Kidney (tissue), 14 donors: ENCODE measurements around the gene TBC1D10A. TPM values are rescaled to one million over a fixed set of nuclear protein-coding genes. Genes with fewer than 3 reads are reported as not detected.

ENCODE experiments used
- DNase-seq, 5 donors: peaks; one replicate each; pipeline ENCODE4 v3.0.0-alpha.2; 2013 to 2020
- FAIRE-seq: peaks from 2 replicates; lab custom pipeline; 2012; peaks lifted over from hg19 to GRCh38; lab: Jason Lieb, UNC
- H3K27ac ChIP-seq, 2 donors: one replicate each; pipeline ENCODE4 v1.7.0; 2013; ENCODE audit warnings: low read depth in 2 of 2, low read length in 2 of 2, inconsistent platforms in 1 of 2
- H3K27me3 ChIP-seq: one replicate; pipeline ENCODE4 v1.7.1; 2013; ENCODE audit warnings: low read length, inconsistent platforms; ENCODE audit not compliant: control insufficient read depth, insufficient read depth
- H3K36me3 ChIP-seq, 3 donors: one replicate each; pipeline versions ENCODE4 v1.7.0 to v1.7.1; 2013; ENCODE audit warnings: low read length in 3 of 3, control low read depth in 1 of 3, inconsistent platforms in 1 of 3; ENCODE audit not compliant: insufficient read depth in 3 of 3, control insufficient read depth in 2 of 3
- H3K4me1 ChIP-seq, 3 donors: one replicate each; pipeline versions ENCODE4 v1.7.0 to v1.7.1; 2013; ENCODE audit warnings: low read length in 3 of 3, inconsistent platforms in 1 of 3, low read depth in 1 of 3; ENCODE audit not compliant: control insufficient read depth in 2 of 3, insufficient read depth in 2 of 3
- H3K4me3 ChIP-seq, 3 donors: one replicate each; pipeline versions ENCODE4 v1.7.0 to v1.8.1; 2013; ENCODE audit warnings: low read length in 3 of 3, control low read depth in 1 of 3, inconsistent platforms in 1 of 3
- H3K9ac ChIP-seq, 3 donors: one replicate each; pipeline versions ENCODE4 v1.7.0 to v1.7.1; 2013; ENCODE audit warnings: low read length in 3 of 3, control low read depth in 1 of 3, inconsistent platforms in 1 of 3
- H3K9me3 ChIP-seq, 3 donors: one replicate each; pipeline versions ENCODE4 v1.7.0 to v1.7.1; 2013; ENCODE audit warnings: low read length in 3 of 3, control low read depth in 1 of 3, inconsistent platforms in 1 of 3; ENCODE audit not compliant: control insufficient read depth in 2 of 3, insufficient read depth in 1 of 3
- CTCF ChIP-seq: IDR thresholded peaks from 3 replicates; pipeline ENCODE4 v1.5.1; 2012; ENCODE audit warnings: mild to moderate bottlenecking, moderate library complexity, borderline replicate concordance; ENCODE audit not compliant: insufficient read depth; ENCODE audit errors: extremely low read depth
- intact Hi-C: fragments of 100-400 bp; cut with DNase I; formaldehyde crosslinking; loops from one replicate; pipeline ENCODE4 v1.11.1; 2022
- polyA plus RNA-seq: library from polyadenylated mRNA; stranded (reverse); fragments of 350-450 nt; fragmentation: Illumina TruSeq; extraction: RNeasy Lipid Tissue Mini Kit (QIAGEN cat#74804); gene quantifications from one replicate; pipeline ENCODE4 v1.2.3, GENCODE V29; 2014; ENCODE audit warnings: low read depth, low replicate concordance; ENCODE audit not compliant: insufficient read depth
- total RNA-seq: library from RNA; stranded (reverse); fragmentation: NEBNext Ultra II Directional; extraction: Animal tissue kit (Norgen Biotek cat#: 25700); gene quantifications from one replicate; pipeline ENCODE4 v1.2.1, GENCODE V29; 2021
- donor health status: control.
- donor health status: control.
- donor health status: control.
- donor health status: control.
- donor health status: control.
- donor health status: DM: yes; HTN: yes; CAD: no.
- donor health status: Normal renal cell carcinoma (clear cell type).

TBC1D10A gene
- total and polyA plus RNA-seq, 2 donors from 2014 or later: 31.0 to 34.5 TPM

DNA sequence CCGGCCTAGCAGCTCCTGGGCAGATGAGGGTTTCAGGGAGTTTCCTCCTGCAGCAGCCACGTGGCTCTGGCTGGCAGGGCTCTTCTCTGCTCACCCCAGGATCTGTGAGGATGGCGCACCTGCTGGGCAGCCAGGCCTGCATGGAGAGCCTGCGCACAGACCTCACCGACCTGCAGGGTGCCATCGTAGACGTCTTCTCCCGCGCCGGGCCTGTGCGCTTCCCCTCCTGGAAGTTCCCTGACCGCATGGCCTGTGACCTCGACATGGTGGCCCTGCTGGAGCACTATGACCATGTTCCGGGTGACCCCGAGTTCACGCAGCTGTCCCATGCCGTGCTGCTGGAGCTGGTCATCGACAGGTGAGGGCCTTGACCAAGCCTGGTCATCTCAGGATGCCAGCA is 39.1 kb upstream of the TBC1D10A start:
- H3K9me3 ChIP-seq: no peaks in the 10 kb centered on the region
- H3K27me3 ChIP-seq: no peaks in the 10 kb centered on the region
- no peak overlapping the region for H3K9ac ChIP-seq
- no peak overlapping the region for H3K4me3 ChIP-seq
- H3K36me3 ChIP-seq: peaks cover 0 to 4% (median 0%) of the 10 kb centered on the region in 3 donors
- FAIRE-seq: no peak
- H3K4me1 ChIP-seq: no peaks in the 10 kb centered on the region
- intact Hi-C loops: no loop called here
- no peak for DNase-seq
- H3K27ac ChIP-seq: no peak overlapping the region
- TF ChIP-seq CTCF: no peak

GRCh38 chr22:30362651-30363281 is 36.0 kb upstream of the TBC1D10A start:
- no peak overlapping the region for H3K4me3 ChIP-seq
- no peaks in the 10 kb centered on the region for H3K9me3 ChIP-seq
- H3K4me1 ChIP-seq: no peaks in the 10 kb centered on the region
- no peak overlapping the region for H3K27ac ChIP-seq
- H3K9ac ChIP-seq: no peak overlapping the region
- H3K27me3 ChIP-seq: no peaks in the 10 kb centered on the region
- DNase-seq (no peak), FAIRE-seq (no peak)
- H3K36me3 ChIP-seq: peaks cover 0 to 4% (median 0%) of the 10 kb centered on the region in 3 donors
- intact Hi-C loops: no loop called here
- no peak for TF ChIP-seq CTCF

DNA sequence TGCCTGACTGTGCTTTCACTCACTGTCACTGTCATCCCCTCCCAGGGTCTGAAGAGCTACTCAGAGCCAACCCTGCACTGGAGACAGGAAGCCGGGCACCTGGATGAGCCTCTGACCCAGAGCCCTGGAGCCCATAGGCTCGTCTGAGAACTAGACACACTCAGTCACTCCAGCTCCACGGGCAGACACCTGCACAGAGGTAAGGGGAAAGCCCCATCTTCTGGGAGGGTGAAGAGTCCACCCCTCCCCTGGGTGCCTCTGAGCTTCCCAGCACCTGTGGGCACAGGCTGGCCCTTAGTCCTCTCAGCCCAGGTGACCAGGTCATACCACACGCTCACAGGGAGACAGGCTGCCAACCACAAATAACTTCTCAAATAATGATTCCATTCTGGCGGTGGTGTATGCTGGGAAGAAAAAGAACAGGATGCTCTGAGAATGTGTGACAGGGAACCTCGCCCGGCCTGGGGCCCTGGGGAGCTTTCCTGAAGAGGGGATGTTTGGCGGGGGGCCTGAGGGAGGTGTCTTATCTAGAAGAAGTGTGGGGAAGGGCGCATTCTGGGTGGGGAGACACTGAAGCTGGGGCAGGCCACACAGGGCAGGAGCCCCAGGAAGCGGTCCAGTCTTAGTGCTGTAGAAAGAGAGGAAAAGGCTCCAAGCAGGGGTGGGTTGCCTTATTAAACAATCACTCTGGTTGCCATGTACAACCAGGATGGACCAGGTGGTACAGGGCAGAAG is 35.3 kb upstream of the TBC1D10A start:
- Histone ChIP-seq H3K27ac (no peak overlapping the region), H3K9ac (no peak overlapping the region), H3K9me3 (no peaks in the 10 kb centered on the region), H3K4me1 (peaks cover 0 to 1% (median 0%) of the 10 kb centered on the region in 3 donors), H3K36me3 (peaks cover 0 to 4% (median 0%) of the 10 kb centered on the region in 3 donors), H3K27me3 (no peaks in the 10 kb centered on the region), H3K4me3 (no peak overlapping the region)
- no peak for FAIRE-seq
- DNase-seq: no peak
- intact Hi-C loops: no loop called here
- TF ChIP-seq CTCF: no peak
